Loucy (cell line): Measurements from ENCODE around the gene ANXA8.
"Not testable (repeated sequence)": the region's sequence is repeated elsewhere in the genome, so short reads cannot be mapped to it uniquely, and the experiment has no call there.

ENCODE experiments used
- CTCF ChIP-seq: fragments of 200-600 bp; sonication (generic); conservative IDR thresholded peaks from 2 replicates; pipeline ENCODE4 v1.5.1; 2014; ENCODE audit warnings: mild to moderate bottlenecking, antibody characterized with exemption, low read length
- EZH2phosphoT487 ChIP-seq: fragments of 200-600 bp; IDR thresholded peaks from 2 replicates; pipeline ENCODE4 v1.6.1; 2018; ENCODE audit warnings: antibody characterized with exemption, mild to moderate bottlenecking, moderate library complexity, borderline replicate concordance

GRCh38 chr10:47461261-47461687, 22.6 kb downstream of the ANXA8 start:
- TF ChIP-seq CTCF: peak; percentile 42
- not testable (repeated sequence) for TF ChIP-seq EZH2phosphoT487
